HG03095 (cell line): ENCODE results near the gene RSPH9.

Experiments
- ATAC-seq: cut with Tn5 transposase; IDR thresholded peaks from one replicate; pipeline ENCODE4 v1.9.1; 2021; ENCODE audit warnings: moderate library complexity; ENCODE audit not compliant: unreplicated experiment

The RSPH9 gene

GRCh38 chr6:43707767-43708166 lies 62.9 kb downstream of the RSPH9 start:
- no peak for ATAC-seq

GRCh38 chr6:43708860-43709653 lies 64.2 kb downstream of the RSPH9 start:
- ATAC-seq = no peak

- ATAC-seq = no peak
Measured at GRCh38 chr6:43709654-43710303, 64.9 kb downstream of the RSPH9 start.

GRCh38 chr6:43710576-43710975 lies 65.7 kb downstream of the RSPH9 start:
- ATAC-seq = no peak

- no peak for ATAC-seq
Measured at GRCh38 chr6:43712579-43712978, 67.7 kb downstream of the RSPH9 start.

GRCh38 chr6:43713643-43714310 lies 68.9 kb downstream of the RSPH9 start:
- ATAC-seq = no peak

GRCh38 chr6:43714311-43715055 lies 69.6 kb downstream of the RSPH9 start:
- peak; percentile 6 for ATAC-seq

- peak; percentile 81 for ATAC-seq
Measured at GRCh38 chr6:43715056-43715788, 70.4 kb downstream of the RSPH9 start.

- ATAC-seq = no peak
Measured at GRCh38 chr6:43716099-43716498, 71.3 kb downstream of the RSPH9 start.

- no peak for ATAC-seq
Measured at GRCh38 chr6:43717389-43717788, 72.6 kb downstream of the RSPH9 start.

- no peak for ATAC-seq
Measured at GRCh38 chr6:43717822-43718221, 73.0 kb downstream of the RSPH9 start.

GRCh38 chr6:43718387-43719105 lies 73.7 kb downstream of the RSPH9 start:
- ATAC-seq = no peak

GRCh38 chr6:43719511-43719910 lies 74.7 kb downstream of the RSPH9 start:
- no peak for ATAC-seq

GRCh38 chr6:43720999-43721398 lies 76.2 kb downstream of the RSPH9 start:
- ATAC-seq = no peak
